ENCODE measurements around the gene TCTN1.
A peak's percentile ranks its signal among the peaks of the same experiment; 100 is the strongest.

DNA sequence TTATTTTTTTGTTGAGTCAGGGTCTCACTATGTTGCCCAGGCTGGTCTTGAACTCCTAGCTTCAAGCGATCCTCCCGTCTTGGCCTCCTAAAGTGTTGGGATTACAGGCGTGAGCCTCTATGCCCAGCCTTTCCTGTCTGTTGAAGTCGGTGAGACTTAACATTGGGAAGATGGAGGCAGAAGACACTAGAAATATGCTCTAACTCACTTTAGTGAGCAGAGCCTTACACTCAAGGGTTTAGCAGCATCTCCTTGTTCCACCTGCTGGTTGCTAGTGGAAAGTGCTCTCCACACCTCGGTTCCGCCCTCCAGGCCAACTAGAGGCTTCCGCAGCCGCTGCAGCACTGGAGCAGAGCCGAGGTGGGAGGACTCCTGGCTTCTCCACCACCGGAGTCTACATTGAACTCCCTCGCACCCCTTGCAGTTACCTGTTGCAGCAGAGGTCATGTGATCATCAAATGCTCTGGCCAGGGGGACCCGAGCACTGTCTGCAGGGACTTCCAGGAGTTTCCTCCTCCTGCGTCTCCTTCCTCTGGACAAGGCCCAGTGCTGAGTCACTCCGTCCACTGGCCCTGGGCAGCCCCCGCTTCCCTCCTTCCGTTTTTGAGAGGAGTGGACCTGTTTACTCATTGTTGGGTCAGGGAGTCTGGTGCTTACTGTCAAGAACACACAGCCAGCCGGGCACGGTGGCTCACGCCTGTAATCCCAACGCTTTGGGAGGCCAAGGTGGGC is 84.4 kb downstream of the TCTN1 start:
- TF ChIP-seq, protein P1, sequence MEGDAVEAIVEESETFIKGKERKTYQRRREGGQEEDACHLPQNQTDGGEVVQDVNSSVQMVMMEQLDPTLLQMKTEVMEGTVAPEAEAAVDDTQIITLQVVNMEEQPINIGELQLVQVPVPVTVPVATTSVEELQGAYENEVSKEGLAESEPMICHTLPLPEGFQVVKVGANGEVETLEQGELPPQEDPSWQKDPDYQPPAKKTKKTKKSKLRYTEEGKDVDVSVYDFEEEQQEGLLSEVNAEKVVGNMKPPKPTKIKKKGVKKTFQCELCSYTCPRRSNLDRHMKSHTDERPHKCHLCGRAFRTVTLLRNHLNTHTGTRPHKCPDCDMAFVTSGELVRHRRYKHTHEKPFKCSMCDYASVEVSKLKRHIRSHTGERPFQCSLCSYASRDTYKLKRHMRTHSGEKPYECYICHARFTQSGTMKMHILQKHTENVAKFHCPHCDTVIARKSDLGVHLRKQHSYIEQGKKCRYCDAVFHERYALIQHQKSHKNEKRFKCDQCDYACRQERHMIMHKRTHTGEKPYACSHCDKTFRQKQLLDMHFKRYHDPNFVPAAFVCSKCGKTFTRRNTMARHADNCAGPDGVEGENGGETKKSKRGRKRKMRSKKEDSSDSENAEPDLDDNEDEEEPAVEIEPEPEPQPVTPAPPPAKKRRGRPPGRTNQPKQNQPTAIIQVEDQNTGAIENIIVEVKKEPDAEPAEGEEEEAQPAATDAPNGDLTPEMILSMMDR (conservative IDR thresholded peaks at IDR 0.05; ENCODE audit: low read depth, low read length) = peak; percentile 49
- TF ChIP-seq, protein P2, sequence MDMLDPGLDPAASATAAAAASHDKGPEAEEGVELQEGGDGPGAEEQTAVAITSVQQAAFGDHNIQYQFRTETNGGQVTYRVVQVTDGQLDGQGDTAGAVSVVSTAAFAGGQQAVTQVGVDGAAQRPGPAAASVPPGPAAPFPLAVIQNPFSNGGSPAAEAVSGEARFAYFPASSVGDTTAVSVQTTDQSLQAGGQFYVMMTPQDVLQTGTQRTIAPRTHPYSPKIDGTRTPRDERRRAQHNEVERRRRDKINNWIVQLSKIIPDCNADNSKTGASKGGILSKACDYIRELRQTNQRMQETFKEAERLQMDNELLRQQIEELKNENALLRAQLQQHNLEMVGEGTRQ (IDR thresholded peaks at IDR 0.05; ENCODE audit: low read depth, low read length) = no peak
- no peak for TF ChIP-seq BHLHE40 (IDR thresholded peaks at IDR 0.05; ENCODE audit: low read depth, low read length)
- TF ChIP-seq SMC3 (IDR thresholded peaks at IDR 0.05; ENCODE audit: low read depth, low read length) = peak; percentile 33
- TF ChIP-seq CHD1 (IDR thresholded peaks at IDR 0.05; ENCODE audit: low read depth, low read length) = no peak
- TF ChIP-seq POLR2A (IDR thresholded peaks at IDR 0.05; ENCODE audit: low read depth, low read length) = no peak
- 0 out of 2 replicates have a peak, but pooled peaks have one; percentile 9 for TF ChIP-seq NFE2L2 (IDR thresholded peaks at IDR 0.05; ENCODE audit: low read depth, low read length)
- no peak for TF ChIP-seq RCOR1 (IDR thresholded peaks at IDR 0.05; ENCODE audit: insufficient replicate concordance, low read length)
- TF ChIP-seq CEBPB (IDR thresholded peaks at IDR 0.05; ENCODE audit: low read depth, low read length) = no peak
- no peak for TF ChIP-seq ELK1 (IDR thresholded peaks at IDR 0.05; ENCODE audit: borderline replicate concordance, low read depth, low read length)

Measured in IMR-90 (cell line).